HCT116 (cell line): ENCODE results near the gene HDAC5. TPM values are rescaled to one million over a fixed set of nuclear protein-coding genes. Genes with fewer than 3 reads are reported as not detected.

Source experiments
- ATAC-seq: fragments of 200-7000 bp; cut with Tn5 transposase; 2 replicates; pipeline ENCODE4 v1.9.1; 2020; ENCODE audit warnings: mild to moderate bottlenecking, moderate library complexity
- BruUV-seq: library from RNA; stranded (reverse); fragments of 400-500 nt; replicated peaks from 2 replicates; lab custom pipeline; 2021; lab: Mats Ljungman, UMichigan
- CTCF ChIA-PET: fragments of 300-600 bp; sonication (Branson Sonifier 250); formaldehyde crosslinking; loops from one replicate; lab custom pipeline; 2021; ENCODE audit warnings: antibody characterized with exemption; lab: Charles Lee
- POLR2A ChIA-PET: fragments of 300-600, 350-600 bp; sonication (Branson Sonifier 250); formaldehyde crosslinking; loops from one replicate; lab custom pipeline; 2021; ENCODE audit warnings: antibody characterized with exemption; lab: Charles Lee
- RAD21 ChIA-PET, 2 experiments: fragments of 300-600 bp; sonication (Branson Sonifier 250); formaldehyde crosslinking; loops; one replicate each; lab custom pipeline; 2023; ENCODE audit warnings: low total read pairs in 2 of 2; ENCODE audit not compliant: uncharacterized antibody in 2 of 2, unreplicated experiment in 2 of 2, low non-redundant PET in 1 of 2; lab: Charles Lee
- DNase-seq: peaks from one replicate; pipeline ENCODE4 v3.0.0-alpha.2; 2010; ENCODE audit warnings: low read depth, low spot score
- H2AFZ ChIP-seq: fragments of 200-600 bp; shearing (Covaris generic), sonication (generic); 2 replicates; pipeline ENCODE4 v1.6.1; 2017; ENCODE audit warnings: low read depth, mixed run types, mixed read lengths, antibody characterized with exemption, low read length; ENCODE audit not compliant: poor library complexity, severe bottlenecking
- H3K27ac ChIP-seq: 2 replicates; pipeline ENCODE4 v1.5.1; 2012; ENCODE audit warnings: low read depth, low read length
- H3K27me3 ChIP-seq: fragments of 200-600 bp; sonication (generic); 2 replicates; pipeline ENCODE4 v1.6.1; 2016; ENCODE audit warnings: mixed run types, low read length, mixed read lengths; ENCODE audit not compliant: insufficient read depth
- H3K36me3 ChIP-seq, 2 experiments: fragments of 200-500 bp in 1 of 2; fragments of 200-600 bp in 1 of 2; sonication (Bioruptor generic) in 1 of 2; sonication (generic) in 1 of 2; 2 replicates each; pipeline versions ENCODE4 v1.5.1 to v1.6.1; 2014 to 2016; ENCODE audit warnings: low read length in 2 of 2, inconsistent platforms in 1 of 2, mixed read lengths in 1 of 2, mixed run types in 1 of 2; ENCODE audit not compliant: insufficient read depth in 2 of 2, control insufficient read depth in 1 of 2
- H3K4me1 ChIP-seq, 2 experiments: fragments of 200-600 bp in 1 of 2; sonication (generic) in 1 of 2; 2 replicates each; pipeline versions ENCODE4 v1.5.1 to v1.6.1; 2012 to 2017; ENCODE audit warnings: low read length in 2 of 2, inconsistent platforms in 1 of 2, mild to moderate bottlenecking in 1 of 2, mixed read lengths in 1 of 2, mixed run types in 1 of 2, moderate library complexity in 1 of 2; ENCODE audit not compliant: insufficient read depth in 2 of 2, control insufficient read depth in 1 of 2
- H3K4me2 ChIP-seq: fragments of 200-600 bp; sonication (generic); 2 replicates; pipeline ENCODE4 v1.6.1; 2017; ENCODE audit warnings: mixed run types, low read length, mixed read lengths
- H3K4me3 ChIP-seq, 2 experiments: fragments of 200-600 bp in 1 of 2; sonication (generic) in 1 of 2; replicated peaks in 1 of 2; 2 replicates each; pipeline ENCODE4 v1.5.1; 2011 to 2016; ENCODE audit warnings: low read length in 2 of 2, control low read depth in 1 of 2, low read depth in 1 of 2, mild to moderate bottlenecking in 1 of 2, mixed read lengths in 1 of 2, mixed run types in 1 of 2
- H3K79me2 ChIP-seq: fragments of 200-600 bp; sonication (generic); 2 replicates; pipeline ENCODE4 v1.6.1; 2017; ENCODE audit warnings: mild to moderate bottlenecking, mixed run types, low read length, moderate library complexity, mixed read lengths; ENCODE audit not compliant: insufficient read depth
- H3K9ac ChIP-seq: fragments of 200-600 bp; sonication (generic); 2 replicates; pipeline ENCODE4 v1.6.1; 2016; ENCODE audit warnings: low read length, mixed read lengths
- H3K9me2 ChIP-seq: fragments of 200-600 bp; sonication (generic), shearing (Covaris generic); 2 replicates; pipeline ENCODE4 v1.6.1; 2017; ENCODE audit warnings: mixed run types, mild to moderate bottlenecking, moderate library complexity; ENCODE audit not compliant: insufficient read depth
- H3K9me3 ChIP-seq, 2 experiments: fragments of 200-500 bp in 1 of 2; fragments of 200-600 bp in 1 of 2; sonication (Bioruptor generic) in 1 of 2; sonication (generic) in 1 of 2; 2 replicates each; pipeline ENCODE4 v1.6.1; 2014 to 2017; ENCODE audit warnings: low read length in 2 of 2, mixed read lengths in 2 of 2, inconsistent platforms in 1 of 2, low read depth in 1 of 2, mild to moderate bottlenecking in 1 of 2, mixed run types in 1 of 2, moderate library complexity in 1 of 2; ENCODE audit not compliant: control insufficient read depth in 1 of 2, insufficient read depth in 1 of 2
- H4K20me1 ChIP-seq: fragments of 200-600 bp; sonication (generic), shearing (Covaris generic); 2 replicates; pipeline ENCODE4 v1.6.1; 2017; ENCODE audit warnings: mixed run types, mild to moderate bottlenecking, moderate library complexity; ENCODE audit not compliant: insufficient read depth
- EGR1 ChIP-seq: IDR thresholded peaks from 2 replicates; pipeline ENCODE4 v1.6.1; 2012; ENCODE audit warnings: low read depth
- POLR2AphosphoS5 ChIP-seq: IDR thresholded peaks from 2 replicates; pipeline ENCODE4 v1.6.1; 2011; ENCODE audit warnings: mild to moderate bottlenecking, low read depth, low read length, moderate library complexity
- SIN3A ChIP-seq: IDR thresholded peaks from 2 replicates; pipeline ENCODE4 v1.6.1; 2012; ENCODE audit warnings: low read depth
- SRF ChIP-seq: IDR thresholded peaks from 2 replicates; pipeline ENCODE4 v1.6.1; 2012; ENCODE audit warnings: low read depth
- TCF7L2 ChIP-seq: IDR thresholded peaks from 2 replicates; pipeline ENCODE4 v1.7.0; 2011; ENCODE audit warnings: borderline replicate concordance, inconsistent platforms; ENCODE audit not compliant: insufficient read depth, insufficient read length; ENCODE audit errors: extremely low read depth
- YY1 ChIP-seq: IDR thresholded peaks from 2 replicates; pipeline ENCODE4 v1.6.1; 2011; ENCODE audit warnings: low read length, low read depth, moderate library complexity, mild to moderate bottlenecking; ENCODE audit not compliant: insufficient replicate concordance; ENCODE audit errors: extremely low read depth
- ZFX ChIP-seq: fragments of 450-650 bp; IDR thresholded peaks from 2 replicates; pipeline ENCODE4 v1.6.1; 2017
- intact Hi-C: fragments of 100-400 bp; cut with micrococcal nuclease; formaldehyde crosslinking; loops from 2 replicates; pipeline ENCODE4 v1.10.0; 2022
- total RNA-seq: library from RNA; stranded (reverse); gene quantifications from one replicate; pipeline ENCODE4 v1.2.1, GENCODE V29; 2021; ENCODE audit not compliant: unreplicated experiment
- TF ChIP-seq, protein P1 (sequence below): IDR thresholded peaks from 2 replicates; pipeline ENCODE4 v1.6.1; 2011; ENCODE audit warnings: mild to moderate bottlenecking, low read length, moderate library complexity; ENCODE audit not compliant: insufficient replicate concordance; ENCODE audit errors: extremely low read depth
- TF ChIP-seq, protein P2 (sequence below), 3 experiments: fragments of 200-600 bp in 1 of 3; sonication (generic) in 1 of 3; IDR thresholded peaks in 2 of 3; conservative IDR thresholded peaks in 1 of 3; 2 replicates each; pipeline ENCODE4 v1.5.1; 2012 to 2017; ENCODE audit warnings: low read depth in 2 of 3, low read length in 2 of 3, antibody characterized with exemption in 1 of 3, borderline replicate concordance in 1 of 3, control low read depth in 1 of 3, mild to moderate bottlenecking in 1 of 3, mixed read lengths in 1 of 3, mixed run types in 1 of 3, moderate library complexity in 1 of 3; ENCODE audit not compliant: insufficient read depth in 1 of 3
- TF ChIP-seq, protein P3 (sequence below): IDR thresholded peaks from 2 replicates; pipeline ENCODE4 v1.6.1; 2012

HDAC5 gene
- total RNA-seq, 1 experiment from 2014 or later: 32.9 TPM

DNA sequence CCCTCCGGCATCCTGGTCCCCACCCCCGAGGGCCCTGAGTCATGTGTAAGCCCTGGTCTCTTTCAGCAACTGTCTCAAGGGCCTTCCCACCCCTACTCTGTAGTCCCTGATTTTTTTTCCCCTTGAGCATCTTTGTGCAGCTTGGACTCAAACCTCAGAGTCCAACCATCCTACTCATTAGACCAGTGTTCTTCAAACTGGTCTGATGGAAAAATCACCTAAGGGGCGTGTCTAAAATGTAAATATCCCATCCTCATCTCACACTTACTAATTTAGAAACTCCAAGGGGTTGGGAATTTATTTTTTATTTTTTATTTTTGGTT, 52.3 kb downstream of the HDAC5 start:
- Histone ChIP-seq H4K20me1 (no peaks in the 10 kb centered on the region), H3K9ac (peak overlapping the region; percentile 82), H3K4me2 (peak overlapping the region; percentile 96), H3K9me3 (no peaks in the 10 kb centered on the region), H3K27me3 (no peaks in the 10 kb centered on the region), H3K27ac (peak overlapping the region; percentile 88), H3K36me3 (peaks cover 5 to 10% of the 10 kb centered on the region in 2 experiments; a peak in 2 of 4 replicates), H3K4me3 (peak overlapping the region; percentile 76 to 81), H3K9me2 (no peaks in the 10 kb centered on the region), H3K79me2 (peaks cover 27% of the 10 kb centered on the region), H2AFZ (no peak overlapping the region), H3K4me1 (peaks cover 18 to 39% of the 10 kb centered on the region in 2 experiments)
- no peak for DNase-seq
- intact Hi-C loops: no loop called here
- POLR2A ChIA-PET: interaction anchor here (0.8 to 1.0 kb wide), 2 partner anchors 12 to 140 kb away, joined by 3 read pairs; no protein-coding TSS in a partner anchor
- no peak for ATAC-seq
- TSS peak; percentile 68 for BruUV-seq
- TF ChIP-seq ZFX: peak; percentile 66; the same call in 1 of the 2 replicates
- TF ChIP-seq, protein P1, sequence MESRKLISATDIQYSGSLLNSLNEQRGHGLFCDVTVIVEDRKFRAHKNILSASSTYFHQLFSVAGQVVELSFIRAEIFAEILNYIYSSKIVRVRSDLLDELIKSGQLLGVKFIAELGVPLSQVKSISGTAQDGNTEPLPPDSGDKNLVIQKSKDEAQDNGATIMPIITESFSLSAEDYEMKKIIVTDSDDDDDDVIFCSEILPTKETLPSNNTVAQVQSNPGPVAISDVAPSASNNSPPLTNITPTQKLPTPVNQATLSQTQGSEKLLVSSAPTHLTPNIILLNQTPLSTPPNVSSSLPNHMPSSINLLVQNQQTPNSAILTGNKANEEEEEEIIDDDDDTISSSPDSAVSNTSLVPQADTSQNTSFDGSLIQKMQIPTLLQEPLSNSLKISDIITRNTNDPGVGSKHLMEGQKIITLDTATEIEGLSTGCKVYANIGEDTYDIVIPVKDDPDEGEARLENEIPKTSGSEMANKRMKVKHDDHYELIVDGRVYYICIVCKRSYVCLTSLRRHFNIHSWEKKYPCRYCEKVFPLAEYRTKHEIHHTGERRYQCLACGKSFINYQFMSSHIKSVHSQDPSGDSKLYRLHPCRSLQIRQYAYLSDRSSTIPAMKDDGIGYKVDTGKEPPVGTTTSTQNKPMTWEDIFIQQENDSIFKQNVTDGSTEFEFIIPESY: no peak
- RAD21 ChIA-PET: no interaction called here
- CTCF ChIA-PET: interaction anchor here (1.4 kb wide), 1 partner anchor 13 kb away, joined by 3 read pairs; no protein-coding TSS in a partner anchor

DNA sequence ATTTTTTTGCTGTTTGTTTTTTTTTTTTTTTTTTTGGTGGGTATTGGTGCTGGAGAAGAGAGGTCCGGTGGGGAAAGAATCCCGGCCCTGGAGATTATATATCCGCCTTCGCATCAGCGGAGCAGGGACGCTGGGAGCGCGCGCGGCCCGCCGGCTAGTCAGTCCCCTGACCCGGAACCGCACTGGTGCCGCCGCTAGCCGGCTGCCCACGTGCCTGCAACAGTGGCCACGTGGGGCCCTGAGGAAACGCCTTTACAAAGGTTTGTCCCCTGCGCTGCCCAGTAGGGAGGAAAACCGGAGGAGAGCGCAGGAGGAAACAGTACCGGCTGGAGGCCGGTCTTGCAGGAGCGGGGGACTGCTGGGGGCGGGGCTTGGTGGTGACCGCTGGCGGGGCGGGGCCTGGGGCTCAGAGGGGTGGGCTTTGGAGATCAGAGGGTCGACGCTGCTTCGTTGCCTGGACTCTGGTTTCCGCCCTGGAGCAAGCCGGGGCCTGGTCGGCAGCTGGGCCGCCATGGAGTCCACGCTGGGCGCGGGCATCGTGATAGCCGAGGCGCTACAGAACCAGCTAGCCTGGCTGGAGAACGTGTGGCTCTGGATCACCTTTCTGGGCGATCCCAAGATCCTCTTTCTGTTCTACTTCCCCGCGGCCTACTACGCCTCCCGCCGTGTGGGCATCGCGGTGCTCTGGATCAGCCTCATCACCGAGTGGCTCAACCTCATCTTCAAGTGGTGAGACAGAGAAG, 52.8 kb downstream of the HDAC5 start, which contains the start of gene G6PC3:
TSS of gene G6PC3 (plus strand) at position 281 of the 743 bp plus-strand sequence. CDS start at position 512, 231 bp downstream.
- no peak within 1 kb of the TSS for H2AFZ ChIP-seq
- RAD21 ChIA-PET: no interaction called here
- TF ChIP-seq POLR2AphosphoS5 (peak; percentile 81), SIN3A (peak; percentile 99), EGR1 (peak; percentile 51; the same call in 1 of the 2 replicates), SRF (no peak; the same call in 1 of the 2 replicates), ZFX (peak; percentile 85; the same call in 1 of the 2 replicates), YY1 (peak; percentile 83), TCF7L2 (peak; percentile 53)
- TF ChIP-seq, protein P2, sequence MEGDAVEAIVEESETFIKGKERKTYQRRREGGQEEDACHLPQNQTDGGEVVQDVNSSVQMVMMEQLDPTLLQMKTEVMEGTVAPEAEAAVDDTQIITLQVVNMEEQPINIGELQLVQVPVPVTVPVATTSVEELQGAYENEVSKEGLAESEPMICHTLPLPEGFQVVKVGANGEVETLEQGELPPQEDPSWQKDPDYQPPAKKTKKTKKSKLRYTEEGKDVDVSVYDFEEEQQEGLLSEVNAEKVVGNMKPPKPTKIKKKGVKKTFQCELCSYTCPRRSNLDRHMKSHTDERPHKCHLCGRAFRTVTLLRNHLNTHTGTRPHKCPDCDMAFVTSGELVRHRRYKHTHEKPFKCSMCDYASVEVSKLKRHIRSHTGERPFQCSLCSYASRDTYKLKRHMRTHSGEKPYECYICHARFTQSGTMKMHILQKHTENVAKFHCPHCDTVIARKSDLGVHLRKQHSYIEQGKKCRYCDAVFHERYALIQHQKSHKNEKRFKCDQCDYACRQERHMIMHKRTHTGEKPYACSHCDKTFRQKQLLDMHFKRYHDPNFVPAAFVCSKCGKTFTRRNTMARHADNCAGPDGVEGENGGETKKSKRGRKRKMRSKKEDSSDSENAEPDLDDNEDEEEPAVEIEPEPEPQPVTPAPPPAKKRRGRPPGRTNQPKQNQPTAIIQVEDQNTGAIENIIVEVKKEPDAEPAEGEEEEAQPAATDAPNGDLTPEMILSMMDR (IDR thresholded peaks at IDR 0.05 in 2 of 3, conservative IDR thresholded peaks at IDR 0.05 in 1 of 3; ENCODE audit: borderline replicate concordance in 1 of 3, insufficient read depth in 1 of 3, low read depth in 2 of 3, low read length in 2 of 3): no peak
- TF ChIP-seq, protein P3, sequence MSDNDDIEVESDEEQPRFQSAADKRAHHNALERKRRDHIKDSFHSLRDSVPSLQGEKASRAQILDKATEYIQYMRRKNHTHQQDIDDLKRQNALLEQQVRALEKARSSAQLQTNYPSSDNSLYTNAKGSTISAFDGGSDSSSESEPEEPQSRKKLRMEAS: peak; percentile 100

More for the DNA sequence above, 52.8 kb downstream of the HDAC5 start, which contains the start of gene G6PC3:
- Histone ChIP-seq H3K9me3 (no peaks in the 10 kb centered on the region), H3K27ac (peak within 1 kb of the TSS; percentile 88), H3K9me2 (no peaks in the 10 kb centered on the region), H3K4me3 (peak within 1 kb of the TSS; percentile 76 to 81), H3K27me3 (no peaks in the 10 kb centered on the region), H3K4me1 (peaks cover 18 to 39% of the 10 kb centered on the region in 2 experiments), H3K9ac (peak within 1 kb of the TSS; percentile 82), H3K36me3 (peaks cover 5 to 9% of the 10 kb centered on the region in 2 experiments; a peak in 2 of 4 replicates), H3K4me2 (peak within 1 kb of the TSS; percentile 96), H4K20me1 (no peaks in the 10 kb centered on the region), H3K79me2 (peaks cover 32% of the 10 kb centered on the region)
- intact Hi-C loops: no loop called here
- peak; percentile 84 for ATAC-seq
- DNase-seq: peak; percentile 96
- ChIA-PET CTCF (interaction anchor here (1.4 kb wide), 1 partner anchor 13 kb away, joined by 3 read pairs; no protein-coding TSS in a partner anchor), POLR2A (interaction anchor here (0.7 to 1.0 kb wide), 4 partner anchors 11 to 1699 kb away, joined by 3 to 4 read pairs (median 3); no protein-coding TSS in a partner anchor)
- no TSS peak for BruUV-seq
